ENCODE measurements around the gene FFAR3.

The FFAR3 gene

DNA sequence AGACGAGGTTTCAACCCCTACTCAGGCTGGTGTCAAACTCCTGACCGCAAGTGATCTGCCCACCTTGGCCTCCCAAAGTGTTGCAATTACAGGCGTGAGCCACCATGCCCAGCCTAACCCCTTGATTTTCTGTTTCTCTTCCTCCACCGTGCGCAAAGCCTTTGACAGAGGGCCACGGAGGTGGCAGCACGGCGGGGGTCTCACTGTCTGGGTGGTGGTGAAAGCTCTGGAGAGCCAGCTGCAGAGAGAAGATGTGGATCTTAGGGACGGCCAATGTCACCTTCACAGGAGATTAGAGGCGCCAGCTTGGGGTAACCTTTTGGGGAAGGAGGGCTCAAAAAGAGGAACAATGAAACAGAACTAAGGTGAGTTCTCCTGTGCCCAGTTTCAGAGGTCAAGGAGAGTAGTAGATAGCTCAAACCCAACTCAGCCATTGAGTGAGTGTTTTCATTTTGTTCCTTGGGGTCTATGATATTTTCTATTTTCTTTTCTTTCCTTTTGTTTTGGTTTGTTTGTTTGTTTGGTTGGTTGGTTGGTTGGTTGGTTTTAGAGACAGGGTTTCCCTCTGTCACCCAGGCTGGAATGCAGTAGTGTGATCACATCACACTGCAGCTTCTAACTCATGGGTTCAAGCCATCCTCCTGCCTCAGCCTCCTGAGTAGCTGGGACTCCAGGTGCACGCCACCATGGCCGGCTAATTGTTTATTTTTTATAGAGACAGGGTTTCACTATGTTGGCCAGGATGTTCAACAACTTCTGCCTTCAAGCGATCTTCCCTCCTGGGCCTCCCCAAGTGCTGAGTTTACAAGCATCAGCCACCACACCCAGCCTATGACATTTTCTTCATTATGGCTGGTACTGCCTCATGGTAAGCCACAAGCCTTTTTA, 50.3 kb downstream of the FFAR3 start:
- Histone ChIP-seq H3K4me2 (no peak overlapping the region), H3K9ac (no peak overlapping the region)
- no peak for TF ChIP-seq Cebpa-rat (IDR thresholded peaks at IDR 0.05)

DNA sequence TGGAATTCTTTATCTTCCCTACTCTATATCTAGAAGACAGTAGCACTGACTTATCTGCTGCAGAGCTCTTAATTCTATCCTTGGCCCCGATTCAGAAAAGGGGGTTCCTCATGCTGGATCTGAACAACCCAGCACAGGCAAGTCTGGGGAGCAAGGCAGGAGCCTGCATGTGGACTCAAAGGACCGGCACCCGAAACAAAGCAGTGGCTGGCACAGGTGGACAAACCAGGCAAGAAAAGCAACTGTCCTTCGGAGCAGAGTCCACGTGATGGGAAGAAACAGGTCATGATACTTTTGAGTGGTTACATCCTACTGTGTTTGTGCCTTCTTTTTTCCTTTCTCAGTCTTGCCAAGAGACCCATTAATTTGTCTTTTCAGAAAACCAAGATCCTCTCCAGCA, 50.9 kb downstream of the FFAR3 start:
- Histone ChIP-seq H3K4me1 (no peaks in the 10 kb centered on the region), H3K9ac (no peak overlapping the region), H3K4me2 (no peak overlapping the region), H3K36me3 (no peaks in the 10 kb centered on the region), H3K4me3 (no peak overlapping the region), H3K9me3 (no peaks in the 10 kb centered on the region), H4K20me1 (no peaks in the 10 kb centered on the region), H3K27me3 (no peaks in the 10 kb centered on the region), H3K27ac (no peak overlapping the region)
- TF ChIP-seq Cebpa-rat (IDR thresholded peaks at IDR 0.05): no peak

More for the DNA sequence above, 50.3 kb downstream of the FFAR3 start:
- H3K4me1 ChIP-seq: no peaks in the 10 kb centered on the region
- H3K4me3 ChIP-seq: no peak overlapping the region
- no peaks in the 10 kb centered on the region for H4K20me1 ChIP-seq
- no peaks in the 10 kb centered on the region for H3K9me3 ChIP-seq
- H3K27ac ChIP-seq: no peak overlapping the region
- no peaks in the 10 kb centered on the region for H3K36me3 ChIP-seq
- H3K27me3 ChIP-seq: no peaks in the 10 kb centered on the region
